Right lobe of liver (tissue), 6 donors: Measurements from ENCODE around the gene SMIM41. TPM values are rescaled to one million over a fixed set of nuclear protein-coding genes. Genes with fewer than 3 reads are reported as not detected.

ENCODE experiments used
- ATAC-seq, 4 donors: fragments of 200-7000 bp; cut with Tn5 transposase; one replicate each; pipeline ENCODE4 v1.9.1; 2020; ENCODE audit warnings: mild to moderate bottlenecking in 4 of 4, moderate library complexity in 4 of 4
- DNase-seq, 3 donors: peaks; one replicate each; pipeline ENCODE4 v3.0.0-alpha.2; 2020
- H3K27ac ChIP-seq, 3 donors: fragments of 200-600 bp; one replicate each; pipeline ENCODE4 v1.8.0; 2022
- H3K27me3 ChIP-seq, 2 donors: fragments of 200-600 bp; one replicate each; pipeline ENCODE4 v1.8.0; 2022
- H3K36me3 ChIP-seq, 4 donors: fragments of 200-600 bp; sonication (generic) in 1 of 4; one replicate each; pipeline versions ENCODE4 v1.5.1 to v1.8.0; 2017 to 2022; ENCODE audit warnings: control low read depth in 1 of 4
- H3K4me1 ChIP-seq, 4 donors: fragments of 200-600 bp; sonication (generic) in 1 of 4; one replicate each; pipeline versions ENCODE4 v1.5.1 to v1.8.0; 2017 to 2022; ENCODE audit warnings: control low read depth in 1 of 4
- H3K4me3 ChIP-seq, 3 donors: fragments of 200-600 bp; one replicate each; pipeline ENCODE4 v1.8.0; 2022
- H3K9me3 ChIP-seq, 4 donors: fragments of 200-600 bp; sonication (generic) in 1 of 4; one replicate each; pipeline versions ENCODE4 v1.5.1 to v1.8.0; 2017 to 2022; ENCODE audit warnings: control low read depth in 1 of 4
- CTCF ChIP-seq, 4 donors: fragments of 200-600 bp in 3 of 4; fragments of 450-650 bp in 1 of 4; IDR thresholded peaks; one replicate each; pipeline versions ENCODE4 v1.5.1 to v1.8.0; 2016 to 2022; ENCODE audit warnings: antibody characterized with exemption in 4 of 4, mild to moderate bottlenecking in 2 of 4
- POLR2A ChIP-seq: fragments of 450-650 bp; IDR thresholded peaks from one replicate; pipeline ENCODE4 v1.6.1; 2017; ENCODE audit warnings: antibody characterized with exemption, mild to moderate bottlenecking
- WGBS: methylation state at CpG from one replicate; pipeline ENCODE4 v1.1.6; 2018; ENCODE audit warnings: low coverage, low lambda C conversion rate; ENCODE audit not compliant: insufficient coverage; ENCODE audit errors: missing lambda C conversion rate; 5-methylcytosine and 5-hydroxymethylcytosine counted together
- intact Hi-C, 2 donors: fragments of 100-400 bp; cut with DNase I; formaldehyde crosslinking; loops; one replicate each; pipeline versions ENCODE4 v1.11.2 to v1.14.1; 2022
- total RNA-seq, 6 experiments: library from RNA; depleted of rRNA in 2 of 6; stranded (reverse); fragments of >200 nt in 2 of 6; fragmentation: NEBNext Ultra II Directional in 3 of 6; extraction: Animal tissue kit (Norgen Biotek cat#: 25700) in 3 of 6; gene quantifications; one replicate each; pipeline versions ENCODE4 v1.1.0 to v1.2.4, GENCODE V29; 2016 to 2023
- donor health status: DM: no; HTN: yes; CAD: no.
- donor health status: DM: no; HTN: no; CAD: no.
- donor health status: DM: no; HTN: no; CAD: no.
- donor health status: DM: no; HTN: yes; CAD: no.
- donor health status: DM: no; HTN: yes; CAD: no.

The SMIM41 gene
- total RNA-seq, 6 experiments from 2014 or later = not detected

- ATAC-seq (no peak), DNase-seq (no peak)
- H3K9me3 ChIP-seq = no peaks in the 10 kb centered on the region
- no peak for TF ChIP-seq CTCF (IDR thresholded peaks at IDR 0.05)
- no peak for TF ChIP-seq POLR2A
- WGBS = 64% methylated on average over 3 of the region's 6 CpGs
- no peak overlapping the region for H3K4me3 ChIP-seq
- H3K4me1 ChIP-seq = peaks cover 0 to 9% (median 0%) of the 10 kb centered on the region in 4 donors
- no peaks in the 10 kb centered on the region for H3K27me3 ChIP-seq
- intact Hi-C loops = no loop called here
- no peaks in the 10 kb centered on the region for H3K36me3 ChIP-seq
- no peak overlapping the region for H3K27ac ChIP-seq
These were observed 41.1 kb upstream of the SMIM41 start for GRCh38 chr12:52038447-52038846.

GRCh38 chr12:52041035-52041434 is 38.5 kb upstream of the SMIM41 start:
- WGBS = 63% methylated on average over 3 of the region's 3 CpGs
- H3K27me3 ChIP-seq = no peaks in the 10 kb centered on the region
- DNase-seq (no peak), ATAC-seq (no peak)
- no peaks in the 10 kb centered on the region for H3K36me3 ChIP-seq
- no peaks in the 10 kb centered on the region for H3K9me3 ChIP-seq
- intact Hi-C loops = no loop called here
- H3K4me3 ChIP-seq = no peak overlapping the region
- peaks cover 0 to 5% (median 0%) of the 10 kb centered on the region in 4 donors for H3K4me1 ChIP-seq
- TF ChIP-seq CTCF (IDR thresholded peaks at IDR 0.05) = no peak
- TF ChIP-seq POLR2A = no peak
- no peak overlapping the region for H3K27ac ChIP-seq

- no peak overlapping the region for H3K27ac ChIP-seq
- H3K4me1 ChIP-seq = no peaks in the 10 kb centered on the region
- no peaks in the 10 kb centered on the region for H3K27me3 ChIP-seq
- ATAC-seq (no peak), DNase-seq (no peak)
- no peaks in the 10 kb centered on the region for H3K36me3 ChIP-seq
- no peaks in the 10 kb centered on the region for H3K9me3 ChIP-seq
- intact Hi-C loops = no loop called here
- TF ChIP-seq POLR2A (no peak), CTCF (IDR thresholded peaks at IDR 0.05) (no peak)
- no peak overlapping the region for H3K4me3 ChIP-seq
- 56% methylated on average over 4 of the region's 6 CpGs for WGBS
These were observed 37.8 kb upstream of the SMIM41 start for GRCh38 chr12:52041695-52042123.

- Histone ChIP-seq H3K27ac (peak overlapping the region in 1 of 3 donors; percentile 63), H3K9me3 (no peaks in the 10 kb centered on the region), H3K4me1 (no peaks in the 10 kb centered on the region), H3K27me3 (no peaks in the 10 kb centered on the region), H3K4me3 (no peak overlapping the region), H3K36me3 (no peaks in the 10 kb centered on the region)
- no peak for TF ChIP-seq CTCF (IDR thresholded peaks at IDR 0.05)
- no peak for TF ChIP-seq POLR2A
- 78% methylated on average over 3 of the region's 8 CpGs for WGBS
- ATAC-seq = no peak
- DNase-seq = no peak
- intact Hi-C loops = no loop called here
These were observed 36.7 kb upstream of the SMIM41 start for GRCh38 chr12:52042706-52043385.
